GM12878 (cell line): ENCODE results near the gene OXER1. TPM values are rescaled to one million over a fixed set of nuclear protein-coding genes. Genes with fewer than 3 reads are reported as not detected.
A peak's percentile ranks its signal among the peaks of the same experiment; 100 is the strongest.

Source experiments
- BACH1 ChIP-seq: fragments of 450-650 bp; IDR thresholded peaks from 2 replicates; pipeline ENCODE4 v1.6.1; 2017; ENCODE audit warnings: mild to moderate bottlenecking, borderline replicate concordance
- BCL11A ChIP-seq: IDR thresholded peaks from 2 replicates; pipeline ENCODE4 v1.6.1; 2011; ENCODE audit warnings: low read depth, low read length
- BHLHE40 ChIP-seq, 2 experiments: fragments of 450-650 bp in 1 of 2; IDR thresholded peaks; 2 replicates each; pipeline ENCODE4 v1.6.1; 2011 to 2017; ENCODE audit warnings: low read depth in 2 of 2, borderline replicate concordance in 1 of 2, improper control_type of control experiment in 1 of 2, low read length in 1 of 2, mild to moderate bottlenecking in 1 of 2
- EED ChIP-seq: sonication (generic); IDR thresholded peaks from 2 replicates; pipeline ENCODE4 v1.6.1; 2016; ENCODE audit warnings: antibody characterized with exemption, low read depth
- HDAC6 ChIP-seq: fragments of 200-600 bp; sonication (generic); IDR thresholded peaks from one replicate; pipeline ENCODE4 v1.8.0; 2017; ENCODE audit warnings: antibody characterized with exemption; ENCODE audit not compliant: unreplicated experiment
- IKZF2 ChIP-seq, 2 experiments: fragments of 450-650 bp; IDR thresholded peaks; 2 replicates each; pipeline ENCODE4 v1.6.1; 2017; ENCODE audit warnings: mild to moderate bottlenecking in 2 of 2, moderate library complexity in 2 of 2
- KDM1A ChIP-seq: fragments of 200-600 bp; sonication (generic); IDR thresholded peaks from 2 replicates; pipeline ENCODE4 v1.6.1; 2016; ENCODE audit warnings: borderline replicate concordance
- PAX5 ChIP-seq: IDR thresholded peaks from 2 replicates; pipeline ENCODE4 v1.6.1; 2011; ENCODE audit warnings: low read depth, low read length, borderline replicate concordance
- PAX8 ChIP-seq: fragments of 450-650 bp; IDR thresholded peaks from 2 replicates; pipeline ENCODE4 v1.6.1; 2017; ENCODE audit warnings: mild to moderate bottlenecking, moderate library complexity
- RBBP5 ChIP-seq: fragments of 200-600 bp; sonication (generic); conservative IDR thresholded peaks from 2 replicates; pipeline ENCODE4 v1.6.1; 2016
- SREBF2 ChIP-seq: IDR thresholded peaks from 2 replicates; pipeline ENCODE4 v1.6.1; 2012; ENCODE audit warnings: mild to moderate bottlenecking, low read length
- TCF12 ChIP-seq: IDR thresholded peaks from 2 replicates; pipeline ENCODE4 v1.6.1; 2011; ENCODE audit warnings: low read depth, mild to moderate bottlenecking, low read length
- TCF7 ChIP-seq: IDR thresholded peaks from 2 replicates; pipeline ENCODE4 v1.6.1; 2014; ENCODE audit warnings: antibody characterized with exemption, borderline replicate concordance
- ZNF207 ChIP-seq: fragments of 450-650 bp; IDR thresholded peaks from 2 replicates; pipeline ENCODE4 v1.6.1; 2014; ENCODE audit warnings: antibody characterized with exemption, mild to moderate bottlenecking, borderline replicate concordance
- polyA plus RNA-seq, 11 experiments: library from polyadenylated mRNA; depleted of rRNA in 4 of 11; unstranded in 6 of 11; stranded (reverse) in 5 of 11; fragments of >200 nt; fragmentation: Nextera tagmentation in 4 of 11; fragmentation: Illumina TruSeq in 1 of 11; extraction: Ambion mirVana in 4 of 11; extraction: Trizol in 1 of 11; gene quantifications; 1 replicate in 1 of 11; 2 replicates in 10 of 11; pipeline versions ENCODE4 v1.2.1 to v1.2.3, GENCODE V29; 2011 to 2016; ENCODE audit warnings: inconsistent platforms in 2 of 11, missing spikeins in 2 of 11, low read depth in 1 of 11
- total RNA-seq, 4 experiments: library from RNA; depleted of rRNA in 3 of 4; stranded (reverse); fragments of >200 nt in 3 of 4; fragmentation: Illumina TruSeq in 1 of 4; extraction: Trizol in 1 of 4; gene quantifications; 2 replicates each; pipeline versions ENCODE4 v1.2.1 to v1.2.3, GENCODE V29; 2013 to 2021
- TF ChIP-seq, protein P1 (sequence below): fragments of 450-650 bp; IDR thresholded peaks from 2 replicates; pipeline ENCODE4 v1.6.1; 2017; ENCODE audit warnings: mild to moderate bottlenecking, moderate library complexity
- TF ChIP-seq, protein P2 (sequence below): fragments of 450-650 bp; IDR thresholded peaks from 2 replicates; pipeline ENCODE4 v1.6.1; 2017; ENCODE audit warnings: borderline replicate concordance
- TF ChIP-seq, protein P3 (sequence below): fragments of 450-650 bp; formaldehyde crosslinking; IDR thresholded peaks from 2 replicates; pipeline ENCODE4 v1.4.0; 2022; ENCODE audit warnings: mild to moderate bottlenecking, moderate library complexity
- TF ChIP-seq, protein P4 (sequence below): fragments of 450-650 bp; IDR thresholded peaks from 2 replicates; pipeline ENCODE4 v1.6.1; 2018; ENCODE audit warnings: borderline replicate concordance, mild to moderate bottlenecking; ENCODE audit not compliant: partially characterized antibody

Gene OXER1
- total and polyA plus RNA-seq, 10 of the 15 experiments (the other 5 are each of a cell fraction or from before 2014, with no cell fraction given), result 0.11 to 8.6 (median 3.3) TPM

DNA sequence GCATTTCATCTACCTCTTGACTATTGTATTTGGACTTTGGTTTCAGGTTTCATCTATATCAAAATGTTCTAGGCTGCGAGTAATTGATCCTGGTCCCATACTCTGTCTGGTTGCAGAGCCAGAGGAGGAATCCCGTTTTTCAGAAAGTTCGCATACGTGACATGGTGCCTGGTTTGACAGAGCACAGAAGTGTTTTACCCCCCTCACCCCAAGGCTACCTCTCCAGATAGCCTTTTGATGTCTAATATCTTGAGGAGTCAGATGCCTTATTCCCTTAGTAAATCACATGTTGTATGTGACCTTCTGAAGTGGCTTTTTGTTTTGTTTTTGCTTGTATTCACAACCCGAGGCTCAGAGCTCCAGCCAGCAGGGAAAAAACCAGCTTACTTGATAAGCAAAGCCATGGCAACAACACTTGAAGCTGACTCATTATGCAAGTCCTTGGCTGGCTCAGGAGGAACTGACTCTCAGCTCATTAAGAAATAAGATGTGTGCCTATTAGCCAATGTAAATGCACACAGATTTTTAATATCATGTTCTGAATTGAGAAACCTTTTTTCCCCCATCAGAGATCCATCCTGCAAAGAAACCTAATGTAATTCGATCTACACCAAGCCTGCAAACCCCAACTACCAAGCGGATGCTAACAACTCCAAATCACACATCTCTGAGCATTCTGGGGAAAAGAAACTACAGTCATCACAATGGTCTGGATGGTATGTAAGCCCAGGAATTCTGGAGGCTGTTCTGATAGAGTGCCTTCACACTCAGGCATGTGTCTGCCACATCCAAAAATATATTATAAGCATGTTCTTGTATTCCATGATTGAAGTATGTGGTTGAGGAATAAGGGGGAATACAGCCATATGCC is 41.4 kb downstream of the OXER1 start (continued):
- TF ChIP-seq, protein P1, sequence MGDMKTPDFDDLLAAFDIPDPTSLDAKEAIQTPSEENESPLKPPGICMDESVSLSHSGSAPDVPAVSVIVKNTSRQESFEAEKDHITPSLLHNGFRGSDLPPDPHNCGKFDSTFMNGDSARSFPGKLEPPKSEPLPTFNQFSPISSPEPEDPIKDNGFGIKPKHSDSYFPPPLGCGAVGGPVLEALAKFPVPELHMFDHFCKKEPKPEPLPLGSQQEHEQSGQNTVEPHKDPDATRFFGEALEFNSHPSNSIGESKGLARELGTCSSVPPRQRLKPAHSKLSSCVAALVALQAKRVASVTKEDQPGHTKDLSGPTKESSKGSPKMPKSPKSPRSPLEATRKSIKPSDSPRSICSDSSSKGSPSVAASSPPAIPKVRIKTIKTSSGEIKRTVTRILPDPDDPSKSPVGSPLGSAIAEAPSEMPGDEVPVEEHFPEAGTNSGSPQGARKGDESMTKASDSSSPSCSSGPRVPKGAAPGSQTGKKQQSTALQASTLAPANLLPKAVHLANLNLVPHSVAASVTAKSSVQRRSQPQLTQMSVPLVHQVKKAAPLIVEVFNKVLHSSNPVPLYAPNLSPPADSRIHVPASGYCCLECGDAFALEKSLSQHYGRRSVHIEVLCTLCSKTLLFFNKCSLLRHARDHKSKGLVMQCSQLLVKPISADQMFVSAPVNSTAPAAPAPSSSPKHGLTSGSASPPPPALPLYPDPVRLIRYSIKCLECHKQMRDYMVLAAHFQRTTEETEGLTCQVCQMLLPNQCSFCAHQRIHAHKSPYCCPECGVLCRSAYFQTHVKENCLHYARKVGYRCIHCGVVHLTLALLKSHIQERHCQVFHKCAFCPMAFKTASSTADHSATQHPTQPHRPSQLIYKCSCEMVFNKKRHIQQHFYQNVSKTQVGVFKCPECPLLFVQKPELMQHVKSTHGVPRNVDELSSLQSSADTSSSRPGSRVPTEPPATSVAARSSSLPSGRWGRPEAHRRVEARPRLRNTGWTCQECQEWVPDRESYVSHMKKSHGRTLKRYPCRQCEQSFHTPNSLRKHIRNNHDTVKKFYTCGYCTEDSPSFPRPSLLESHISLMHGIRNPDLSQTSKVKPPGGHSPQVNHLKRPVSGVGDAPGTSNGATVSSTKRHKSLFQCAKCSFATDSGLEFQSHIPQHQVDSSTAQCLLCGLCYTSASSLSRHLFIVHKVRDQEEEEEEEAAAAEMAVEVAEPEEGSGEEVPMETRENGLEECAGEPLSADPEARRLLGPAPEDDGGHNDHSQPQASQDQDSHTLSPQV, result no peak
- TF ChIP-seq TCF12 (no peak), RBBP5 (no peak), ZNF207 (peak; percentile 26; the same call in 1 of the 2 replicates), KDM1A (no peak), IKZF2 (IDR thresholded peaks at IDR 0.05) (peak; percentile 79 to 82), SREBF2 (no peak), EED (no peak), BHLHE40 (IDR thresholded peaks at IDR 0.05; ENCODE audit: borderline replicate concordance in 1 of 2, low read depth in 2 of 2, low read length in 1 of 2) (peak; percentile 40 to 57; a peak in 2 of 4 replicates), PAX5 (peak; percentile 28; the same call in 1 of the 2 replicates), PAX8 (no peak), TCF7 (no peak), HDAC6 (no peak), BACH1 (peak; percentile 81; the same call in 1 of the 2 replicates), BCL11A (peak; percentile 99)
- TF ChIP-seq, protein P2, sequence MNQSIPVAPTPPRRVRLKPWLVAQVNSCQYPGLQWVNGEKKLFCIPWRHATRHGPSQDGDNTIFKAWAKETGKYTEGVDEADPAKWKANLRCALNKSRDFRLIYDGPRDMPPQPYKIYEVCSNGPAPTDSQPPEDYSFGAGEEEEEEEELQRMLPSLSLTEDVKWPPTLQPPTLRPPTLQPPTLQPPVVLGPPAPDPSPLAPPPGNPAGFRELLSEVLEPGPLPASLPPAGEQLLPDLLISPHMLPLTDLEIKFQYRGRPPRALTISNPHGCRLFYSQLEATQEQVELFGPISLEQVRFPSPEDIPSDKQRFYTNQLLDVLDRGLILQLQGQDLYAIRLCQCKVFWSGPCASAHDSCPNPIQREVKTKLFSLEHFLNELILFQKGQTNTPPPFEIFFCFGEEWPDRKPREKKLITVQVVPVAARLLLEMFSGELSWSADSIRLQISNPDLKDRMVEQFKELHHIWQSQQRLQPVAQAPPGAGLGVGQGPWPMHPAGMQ, result no peak
- TF ChIP-seq, protein P3, sequence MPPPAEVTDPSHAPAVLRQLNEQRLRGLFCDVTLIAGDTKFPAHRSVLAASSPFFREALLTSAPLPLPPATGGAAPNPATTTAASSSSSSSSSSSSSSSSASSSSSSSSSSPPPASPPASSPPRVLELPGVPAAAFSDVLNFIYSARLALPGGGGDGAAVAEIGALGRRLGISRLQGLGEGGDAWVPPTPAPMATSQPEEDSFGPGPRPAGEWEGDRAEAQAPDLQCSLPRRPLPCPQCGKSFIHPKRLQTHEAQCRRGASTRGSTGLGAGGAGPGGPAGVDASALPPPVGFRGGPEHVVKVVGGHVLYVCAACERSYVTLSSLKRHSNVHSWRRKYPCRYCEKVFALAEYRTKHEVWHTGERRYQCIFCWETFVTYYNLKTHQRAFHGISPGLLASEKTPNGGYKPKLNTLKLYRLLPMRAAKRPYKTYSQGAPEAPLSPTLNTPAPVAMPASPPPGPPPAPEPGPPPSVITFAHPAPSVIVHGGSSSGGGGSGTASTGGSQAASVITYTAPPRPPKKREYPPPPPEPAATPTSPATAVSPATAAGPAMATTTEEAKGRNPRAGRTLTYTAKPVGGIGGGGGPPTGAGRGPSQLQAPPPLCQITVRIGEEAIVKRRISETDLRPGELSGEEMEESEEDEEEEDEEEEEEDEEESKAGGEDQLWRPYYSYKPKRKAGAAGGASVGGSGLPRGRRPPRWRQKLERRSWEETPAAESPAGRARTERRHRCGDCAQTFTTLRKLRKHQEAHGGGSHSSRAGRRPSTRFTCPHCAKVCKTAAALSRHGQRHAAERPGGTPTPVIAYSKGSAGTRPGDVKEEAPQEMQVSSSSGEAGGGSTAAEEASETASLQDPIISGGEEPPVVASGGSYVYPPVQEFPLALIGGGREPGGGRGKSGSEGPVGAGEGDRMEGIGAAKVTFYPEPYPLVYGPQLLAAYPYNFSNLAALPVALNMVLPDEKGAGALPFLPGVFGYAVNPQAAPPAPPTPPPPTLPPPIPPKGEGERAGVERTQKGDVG, result no peak
- TF ChIP-seq, protein P4, sequence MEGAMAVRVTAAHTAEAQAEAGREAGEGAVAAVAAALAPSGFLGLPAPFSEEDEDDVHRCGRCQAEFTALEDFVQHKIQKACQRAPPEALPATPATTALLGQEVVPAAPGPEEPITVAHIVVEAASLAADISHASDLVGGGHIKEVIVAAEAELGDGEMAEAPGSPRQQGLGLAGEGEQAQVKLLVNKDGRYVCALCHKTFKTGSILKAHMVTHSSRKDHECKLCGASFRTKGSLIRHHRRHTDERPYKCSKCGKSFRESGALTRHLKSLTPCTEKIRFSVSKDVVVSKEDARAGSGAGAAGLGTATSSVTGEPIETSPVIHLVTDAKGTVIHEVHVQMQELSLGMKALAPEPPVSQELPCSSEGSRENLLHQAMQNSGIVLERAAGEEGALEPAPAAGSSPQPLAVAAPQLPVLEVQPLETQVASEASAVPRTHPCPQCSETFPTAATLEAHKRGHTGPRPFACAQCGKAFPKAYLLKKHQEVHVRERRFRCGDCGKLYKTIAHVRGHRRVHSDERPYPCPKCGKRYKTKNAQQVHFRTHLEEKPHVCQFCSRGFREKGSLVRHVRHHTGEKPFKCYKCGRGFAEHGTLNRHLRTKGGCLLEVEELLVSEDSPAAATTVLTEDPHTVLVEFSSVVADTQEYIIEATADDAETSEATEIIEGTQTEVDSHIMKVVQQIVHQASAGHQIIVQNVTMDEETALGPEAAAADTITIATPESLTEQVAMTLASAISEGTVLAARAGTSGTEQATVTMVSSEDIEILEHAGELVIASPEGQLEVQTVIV, result no peak
